ENCODE results near the gene TRDN.

- TF ChIP-seq CTCF (IDR thresholded peaks at IDR 0.05; ENCODE audit: borderline replicate concordance, extremely low read depth, low read length, poor library complexity, severe bottlenecking), result no peak
- TF ChIP-seq EZH2 (IDR thresholded peaks at IDR 0.05; ENCODE audit: borderline replicate concordance, low read depth, low read length, severe bottlenecking), result no peak
Measured at GRCh38 chr6:123569575-123569974, 67.2 kb downstream of the TRDN start.
